Fibroblast of the aortic adventitia (primary cell): ENCODE measurements around the gene FOXP1. TPM values are rescaled to one million over a fixed set of nuclear protein-coding genes. Genes with fewer than 3 reads are reported as not detected.

Source experiments
- DNase-seq: peaks from one replicate; pipeline ENCODE4 v3.0.0-alpha.2; 2010; ENCODE audit warnings: low read depth
- H3K4me3 ChIP-seq: 2 replicates; pipeline ENCODE4 v1.5.1; 2011; ENCODE audit warnings: low read depth, mild to moderate bottlenecking, control low read depth, low read length, moderate library complexity
- CTCF ChIP-seq: IDR thresholded peaks from 2 replicates; pipeline ENCODE4 v1.5.1; 2011; ENCODE audit warnings: mild to moderate bottlenecking, low read length, control low read depth, inconsistent platforms; ENCODE audit not compliant: insufficient read depth
- total RNA-seq: library from RNA; depleted of rRNA; stranded (reverse); fragments of >200 nt; gene quantifications from 2 replicates; pipeline ENCODE4 v1.2.3, GENCODE V29; 2012; ENCODE audit warnings: low replicate concordance

The FOXP1 gene
- total RNA-seq, 1 donor, result 115 TPM

GRCh38 chr3:71210257-71211007, 373.1 kb downstream of the FOXP1 start:
- H3K4me3 ChIP-seq, result no peak overlapping the region
- DNase-seq, result peak; percentile 79
- peak; percentile 49 for TF ChIP-seq CTCF

GRCh38 chr3:71208211-71209095, 375.1 kb downstream of the FOXP1 start:
- peak; percentile 25 for DNase-seq

GRCh38 chr3:71207632-71208031, 375.9 kb downstream of the FOXP1 start:
- no peak overlapping the region for H3K4me3 ChIP-seq
- TF ChIP-seq CTCF, result no peak
- DNase-seq, result no peak

More at GRCh38 chr3:71208211-71209095, 375.1 kb downstream of the FOXP1 start:
- no peak for TF ChIP-seq CTCF
- no peak overlapping the region for H3K4me3 ChIP-seq

GRCh38 chr3:71206305-71207165, 377.0 kb downstream of the FOXP1 start:
- peak; percentile 22 for DNase-seq
- no peak for TF ChIP-seq CTCF
- no peak overlapping the region for H3K4me3 ChIP-seq

- TF ChIP-seq CTCF, result no peak
- DNase-seq, result no peak
- no peak overlapping the region for H3K4me3 ChIP-seq
Observed at GRCh38 chr3:71203727-71204488, 379.6 kb downstream of the FOXP1 start.
